Posterior vena cava (tissue), 2 donors: ENCODE measurements around the gene SYCP1. TPM values are rescaled to one million over a fixed set of nuclear protein-coding genes. Genes with fewer than 3 reads are reported as not detected.
"Not testable (repeated sequence)": the region's sequence is repeated elsewhere in the genome, so short reads cannot be mapped to it uniquely, and the experiment has no call there.

Experiments used
- DNase-seq: peaks from one replicate; pipeline ENCODE4 v3.0.0-alpha.2; 2020; ENCODE audit warnings: low spot score
- intact Hi-C, 2 donors: fragments of 100-400 bp; cut with DNase I; formaldehyde crosslinking; loops; one replicate each; pipeline versions ENCODE4 v1.14.1 to v1.14.2; 2022 to 2023
- long read RNA-seq, 2 donors: library from polyadenylated mRNA; unstranded; transcript quantifications; one replicate each; pipeline ENCODE4 v2.0.0, GENCODE V29; 2020 to 2021
- total RNA-seq, 2 donors: library from RNA; stranded (reverse); fragmentation: NEBNext Ultra II Directional; extraction: Animal tissue kit (Norgen Biotek cat#: 25700); gene quantifications; one replicate each; pipeline ENCODE4 v1.2.1, GENCODE V29; 2021
- donor health status: DM: yes; HTN: yes; CAD: no.
- donor health status: DM: yes; HTN: yes; CAD: no.

SYCP1 gene
- not detected for total RNA-seq
- long read RNA-seq, donor 1 = 0 reads
- long read RNA-seq, donor 2 = 0 reads

- DNase-seq = no peak
- intact Hi-C loops = no loop called here
Observed at GRCh38 chr1:114854693-114855320, at the start of gene SYCP1. SYCP1 (plus strand) TSS chr1:114854863; CDS start chr1:114855465, 602 bp downstream.

- DNase-seq = no peak
Observed at GRCh38 chr1:114819869-114820268, 34.8 kb upstream of the SYCP1 start.

GRCh38 chr1:114820392-114820791 is 34.3 kb upstream of the SYCP1 start:
- DNase-seq = no peak
- intact Hi-C loops = no loop called here

More at GRCh38 chr1:114819869-114820268, 34.8 kb upstream of the SYCP1 start:
- intact Hi-C loops = no loop called here

GRCh38 chr1:114821978-114822377 is 32.7 kb upstream of the SYCP1 start:
- intact Hi-C loops = no loop called here

GRCh38 chr1:114828251-114828650 is 26.4 kb upstream of the SYCP1 start:
- intact Hi-C loops = no loop called here
- no peak for DNase-seq

More at GRCh38 chr1:114821978-114822377, 32.7 kb upstream of the SYCP1 start:
- DNase-seq = no peak

GRCh38 chr1:114830075-114830474 is 24.6 kb upstream of the SYCP1 start:
- DNase-seq, intact Hi-C loops: not testable (repeated sequence)

- DNase-seq = no peak
- intact Hi-C loops = no loop called here
Observed at GRCh38 chr1:114831276-114831994, 23.2 kb upstream of the SYCP1 start.

GRCh38 chr1:114832057-114832456 is 22.6 kb upstream of the SYCP1 start:
- intact Hi-C loops = no loop called here
- no peak for DNase-seq

GRCh38 chr1:114833421-114833820 is 21.2 kb upstream of the SYCP1 start:
- DNase-seq = no peak
- intact Hi-C loops = no loop called here

GRCh38 chr1:114844270-114844669 is 10.4 kb upstream of the SYCP1 start:
- intact Hi-C loops = no loop called here
- DNase-seq = no peak

- intact Hi-C loops = no loop called here
- no peak for DNase-seq
Observed at GRCh38 chr1:114853584-114853983, 1.1 kb upstream of the SYCP1 start.

GRCh38 chr1:114861384-114861783 is 6.7 kb downstream of the SYCP1 start:
- DNase-seq = no peak

GRCh38 chr1:114892194-114892918 is 37.7 kb downstream of the SYCP1 start:
- intact Hi-C loops = no loop called here
- DNase-seq = no peak

More at GRCh38 chr1:114861384-114861783, 6.7 kb downstream of the SYCP1 start:
- intact Hi-C loops = no loop called here

GRCh38 chr1:114896795-114897194 is 42.1 kb downstream of the SYCP1 start:
- intact Hi-C loops = no loop called here
- no peak for DNase-seq

- DNase-seq = no peak
- intact Hi-C loops = no loop called here
Observed at GRCh38 chr1:114901814-114902213, 47.2 kb downstream of the SYCP1 start.

GRCh38 chr1:114902343-114902742 is 47.7 kb downstream of the SYCP1 start:
- no peak for DNase-seq
- intact Hi-C loops = no loop called here

- intact Hi-C loops = no loop called here
- no peak for DNase-seq
Observed at GRCh38 chr1:114903480-114903879, 48.8 kb downstream of the SYCP1 start.

GRCh38 chr1:114915720-114916119 is 61.1 kb downstream of the SYCP1 start:
- intact Hi-C loops = not testable (repeated sequence)

GRCh38 chr1:114926607-114927006 is 71.9 kb downstream of the SYCP1 start:
- intact Hi-C loops = no loop called here
- no peak for DNase-seq

More at GRCh38 chr1:114915720-114916119, 61.1 kb downstream of the SYCP1 start:
- DNase-seq = not testable (repeated sequence)

GRCh38 chr1:114927401-114927800 is 72.7 kb downstream of the SYCP1 start:
- intact Hi-C loops = no loop called here
- no peak for DNase-seq
